H54 (cell line): Measurements from ENCODE around the gene IGFLR1.

Experiments used
- DNase-seq: peaks from one replicate; pipeline ENCODE4 v3.0.0; 2011; ENCODE audit warnings: low spot score, mixed read lengths; ENCODE audit not compliant: insufficient read length
- FAIRE-seq: peaks from 3 replicates; lab custom pipeline; 2011; peaks lifted over from hg19 to GRCh38; lab: Jason Lieb, UNC
- POLR2A ChIP-seq: IDR thresholded peaks from 2 replicates; pipeline ENCODE4 v1.6.1; 2011; ENCODE audit warnings: low read depth, mild to moderate bottlenecking, low read length

The IGFLR1 gene

DNA sequence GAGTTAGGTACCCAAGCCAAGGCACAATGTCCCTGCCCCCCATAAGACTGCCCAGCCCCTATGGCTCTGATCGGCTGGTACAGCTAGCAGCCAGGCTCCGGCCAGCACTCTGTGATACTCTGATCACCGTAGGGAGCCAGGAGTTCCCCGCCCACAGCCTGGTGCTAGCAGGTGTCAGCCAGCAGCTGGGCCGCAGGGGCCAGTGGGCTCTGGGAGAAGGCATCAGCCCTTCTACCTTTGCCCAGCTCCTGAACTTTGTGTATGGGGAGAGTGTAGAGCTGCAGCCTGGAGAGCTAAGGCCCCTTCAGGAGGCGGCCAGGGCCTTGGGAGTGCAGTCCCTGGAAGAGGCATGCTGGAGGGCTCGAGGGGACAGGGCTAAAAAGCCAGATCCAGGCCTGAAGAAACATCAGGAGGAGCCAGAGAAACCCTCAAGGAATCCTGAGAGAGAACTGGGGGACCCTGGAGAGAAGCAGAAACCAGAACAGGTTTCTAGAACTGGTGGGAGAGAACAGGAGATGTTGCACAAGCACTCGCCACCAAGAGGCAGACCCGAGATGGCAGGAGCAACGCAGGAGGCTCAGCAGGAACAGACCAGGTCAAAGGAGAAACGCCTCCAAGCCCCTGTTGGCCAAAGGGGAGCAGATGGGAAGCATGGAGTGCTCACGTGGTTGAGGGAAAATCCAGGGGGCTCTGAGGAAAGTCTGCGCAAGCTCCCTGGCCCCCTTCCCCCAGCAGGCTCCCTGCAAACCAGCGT lies 27.5 kb downstream of the IGFLR1 start:
- DNase-seq (no peak), FAIRE-seq (no peak)
- no peak for TF ChIP-seq POLR2A

GRCh38 chr19:35713904-35714495 lies 28.3 kb downstream of the IGFLR1 start:
- TF ChIP-seq POLR2A, result no peak
- DNase-seq (no peak), FAIRE-seq (no peak)

DNA sequence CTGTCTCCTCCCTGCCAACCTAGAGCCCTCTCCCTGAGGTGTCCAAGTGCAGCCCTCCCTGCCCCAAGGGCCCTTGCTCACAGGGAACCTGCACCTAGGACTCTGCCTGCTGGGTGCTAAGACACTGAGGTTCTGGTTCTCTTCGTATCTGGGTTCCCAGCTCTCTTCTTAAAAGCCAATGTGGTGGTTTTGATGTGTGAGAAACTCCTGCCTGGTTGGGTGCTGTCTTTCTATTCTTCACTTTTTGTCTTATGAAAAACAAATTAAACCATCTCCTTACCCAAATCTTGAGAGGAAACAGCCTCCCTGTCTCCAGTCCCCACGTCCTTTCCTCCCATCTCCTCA lies 28.8 kb downstream of the IGFLR1 start:
- FAIRE-seq (no peak), DNase-seq (no peak)
- TF ChIP-seq POLR2A, result no peak

DNA sequence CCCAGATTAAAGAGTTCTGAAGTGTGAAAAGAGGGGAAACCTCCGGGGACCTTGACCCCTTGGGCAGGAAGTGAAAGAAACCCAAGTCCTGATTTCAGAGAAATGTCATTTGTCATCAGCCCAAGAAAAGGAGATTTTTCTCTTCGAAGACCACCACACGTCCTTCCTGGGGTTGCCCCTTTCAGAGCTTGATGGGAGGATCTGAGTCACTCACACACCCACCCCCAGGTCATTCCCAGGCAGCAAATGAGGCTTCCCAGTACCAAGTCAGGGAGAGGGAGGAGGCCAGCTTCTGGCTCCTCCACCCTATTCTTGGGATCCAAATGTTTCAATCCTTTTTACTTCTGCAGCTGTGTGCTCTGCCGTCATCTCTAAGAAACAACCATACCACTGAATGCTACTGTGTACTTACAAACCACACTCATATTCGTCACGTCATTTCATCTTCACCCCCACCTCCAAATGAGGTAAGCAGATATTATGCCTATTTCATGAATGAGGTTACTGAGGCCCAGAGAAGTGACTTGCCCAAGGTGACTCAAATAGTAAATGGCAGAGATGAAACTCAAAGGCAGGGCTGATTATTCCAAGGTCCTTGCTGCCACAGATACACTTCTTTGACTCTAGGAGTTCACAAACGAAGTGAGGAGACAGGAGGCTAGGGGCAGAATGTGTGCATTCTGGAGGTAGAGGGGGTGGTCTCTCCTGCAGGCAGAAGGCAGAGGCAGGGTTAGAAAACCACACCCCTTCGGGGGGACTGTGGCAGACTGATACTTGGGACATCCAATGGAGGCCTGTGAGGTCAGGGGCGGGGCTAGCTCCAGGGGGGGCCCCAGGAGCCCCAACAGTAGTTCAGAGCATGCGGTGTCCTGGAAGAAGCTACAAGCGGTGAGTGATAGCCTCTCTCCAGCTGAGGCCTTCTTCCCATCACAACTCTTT lies 29.4 kb downstream of the IGFLR1 start:
- TF ChIP-seq POLR2A, result no peak
- FAIRE-seq (no peak), DNase-seq (no peak)

- TF ChIP-seq POLR2A, result no peak
- no peak for FAIRE-seq
- DNase-seq, result no peak
These were observed 31.2 kb downstream of the IGFLR1 start for GRCh38 chr19:35710784-35711723.

DNA sequence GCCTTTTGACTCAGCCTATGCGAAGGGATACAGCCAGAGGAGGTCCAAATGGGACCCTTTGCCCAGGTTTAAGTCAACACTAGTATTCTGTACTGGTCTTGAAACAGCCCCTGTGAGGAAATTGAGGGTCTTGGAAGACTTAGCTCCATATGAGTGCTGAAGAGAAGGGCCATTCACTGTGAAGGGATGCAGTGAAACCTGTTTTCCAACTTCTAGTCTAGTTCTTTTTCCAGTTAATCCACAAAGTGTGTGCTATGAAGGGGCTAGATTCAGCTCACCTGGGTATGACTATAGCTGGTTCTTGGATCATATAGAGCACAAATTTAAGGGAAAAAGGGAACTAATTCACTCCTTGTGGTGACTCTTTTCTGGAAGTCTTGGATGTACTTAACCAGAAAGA lies 33.9 kb downstream of the IGFLR1 start:
- no peak for DNase-seq
- TF ChIP-seq POLR2A, result no peak
- FAIRE-seq, result no peak

DNA sequence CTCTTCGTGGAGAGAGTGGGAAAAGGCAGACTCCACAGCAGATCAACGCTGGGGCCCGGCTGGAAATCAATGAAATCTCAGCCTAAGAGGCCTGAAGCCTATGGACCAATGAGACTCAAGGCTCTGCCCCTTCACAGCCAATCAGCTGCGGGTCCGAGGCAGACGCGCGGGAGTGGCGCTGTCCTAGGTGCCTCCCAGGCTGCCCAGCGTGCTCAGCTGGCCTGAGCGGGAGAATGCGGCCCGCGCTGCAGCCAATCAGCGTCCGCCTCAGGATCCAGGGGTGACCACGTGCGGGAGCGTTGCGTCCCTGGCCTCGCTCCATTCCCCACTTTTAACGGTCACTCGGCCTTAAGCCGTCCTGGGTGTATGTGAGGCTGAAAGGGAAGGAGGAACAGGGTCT lies 38.0 kb downstream of the IGFLR1 start, which contains the start of gene ZBTB32:
ZBTB32 (plus strand) TSS at position 341 of the 400 bp plus-strand sequence. CDS start 10,069 bp downstream, outside the sequence.
- no peak for TF ChIP-seq POLR2A
- DNase-seq (no peak), FAIRE-seq (no peak)

- FAIRE-seq (no peak), DNase-seq (no peak)
- no peak for TF ChIP-seq POLR2A
These were observed 38.9 kb downstream of the IGFLR1 start for GRCh38 chr19:35703343-35703742.

DNA sequence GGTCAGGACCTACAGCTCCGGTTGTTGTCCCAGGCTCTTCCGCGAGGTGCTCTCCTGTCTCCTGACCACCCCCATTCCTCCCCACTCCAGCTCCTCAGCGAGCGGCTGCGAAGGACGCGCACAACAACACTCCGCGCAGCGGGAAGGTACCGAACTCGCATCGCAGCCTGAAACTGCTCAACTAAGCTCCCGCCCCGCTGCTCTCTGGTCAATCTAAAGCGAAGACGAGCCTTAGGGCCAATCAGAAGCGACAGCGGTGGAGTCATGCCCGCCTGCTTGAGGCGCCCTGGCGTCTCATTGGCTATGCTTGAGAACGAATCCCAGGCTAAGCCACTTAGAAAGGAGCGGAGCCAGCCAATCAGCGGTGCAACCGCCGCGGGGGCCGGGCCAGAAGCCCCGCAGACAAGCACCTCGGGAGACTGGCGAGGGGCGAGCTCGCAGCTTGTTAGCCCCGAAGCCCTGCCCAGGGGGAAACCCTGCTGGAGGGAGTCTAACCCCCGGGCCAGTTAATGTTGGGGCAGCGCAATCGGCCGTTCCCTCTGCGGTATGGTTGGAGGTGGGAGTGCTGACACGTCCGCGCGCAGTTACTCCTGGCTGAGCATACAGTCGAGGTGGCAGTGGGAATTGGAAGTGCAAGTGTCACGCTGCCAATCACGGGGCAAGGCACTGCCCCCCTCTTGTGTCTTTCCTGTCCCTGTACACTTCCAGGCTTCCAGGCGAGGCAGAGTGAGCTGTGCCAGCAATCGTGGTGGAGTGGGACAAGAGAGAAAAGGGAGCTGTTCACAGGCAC lies 39.8 kb downstream of the IGFLR1 start:
- DNase-seq (peak; percentile 99), FAIRE-seq (peak; percentile 53)
- peak; percentile 57 for TF ChIP-seq POLR2A

DNA sequence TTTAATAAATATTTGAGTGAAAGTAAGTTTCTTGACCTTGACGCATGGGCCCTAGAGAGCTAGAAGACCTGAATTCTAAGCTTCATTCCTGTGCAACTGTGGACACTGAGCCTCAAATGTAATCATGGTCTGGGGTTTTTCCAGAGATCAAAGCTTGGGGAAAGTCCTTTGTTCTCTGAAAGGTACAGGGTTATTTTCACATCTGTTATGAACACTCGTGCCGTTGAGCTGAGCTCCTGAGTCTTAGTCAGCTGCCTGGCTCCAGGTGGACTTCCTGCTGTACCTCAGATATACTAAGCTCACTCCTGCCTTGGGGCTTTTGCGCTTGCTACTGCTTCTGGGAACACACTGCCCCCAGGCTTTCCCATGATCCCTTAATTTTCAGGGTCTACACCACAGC lies 45.4 kb downstream of the IGFLR1 start:
- FAIRE-seq, result no peak
- no peak for DNase-seq
- no peak for TF ChIP-seq POLR2A

DNA sequence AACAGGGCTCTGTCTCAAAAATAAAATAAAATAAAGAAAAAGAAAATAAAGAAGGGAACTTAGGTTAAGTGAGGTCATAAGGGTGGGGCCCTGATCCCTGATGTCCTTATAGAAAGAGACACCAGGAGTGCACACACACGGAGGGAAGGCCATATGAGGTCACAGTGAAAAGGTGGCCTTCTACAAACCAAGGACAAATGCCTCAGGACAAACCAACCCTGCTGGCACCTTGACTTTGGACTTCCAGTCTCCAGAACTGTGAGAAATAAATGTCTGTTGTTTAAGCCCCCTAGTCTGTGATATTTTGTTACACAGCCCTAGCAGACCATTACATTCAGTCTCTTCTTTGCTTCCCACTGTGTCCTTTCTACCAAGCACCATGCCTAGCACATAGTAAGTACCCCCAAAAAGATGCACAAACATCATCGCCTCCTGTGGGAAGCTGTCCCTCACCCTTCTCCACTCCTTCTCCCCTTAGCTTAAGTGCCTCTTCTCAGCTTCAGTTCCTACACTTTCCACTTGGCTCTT lies 46.3 kb downstream of the IGFLR1 start:
- TF ChIP-seq POLR2A, result no peak
- FAIRE-seq (no peak), DNase-seq (no peak)

DNA sequence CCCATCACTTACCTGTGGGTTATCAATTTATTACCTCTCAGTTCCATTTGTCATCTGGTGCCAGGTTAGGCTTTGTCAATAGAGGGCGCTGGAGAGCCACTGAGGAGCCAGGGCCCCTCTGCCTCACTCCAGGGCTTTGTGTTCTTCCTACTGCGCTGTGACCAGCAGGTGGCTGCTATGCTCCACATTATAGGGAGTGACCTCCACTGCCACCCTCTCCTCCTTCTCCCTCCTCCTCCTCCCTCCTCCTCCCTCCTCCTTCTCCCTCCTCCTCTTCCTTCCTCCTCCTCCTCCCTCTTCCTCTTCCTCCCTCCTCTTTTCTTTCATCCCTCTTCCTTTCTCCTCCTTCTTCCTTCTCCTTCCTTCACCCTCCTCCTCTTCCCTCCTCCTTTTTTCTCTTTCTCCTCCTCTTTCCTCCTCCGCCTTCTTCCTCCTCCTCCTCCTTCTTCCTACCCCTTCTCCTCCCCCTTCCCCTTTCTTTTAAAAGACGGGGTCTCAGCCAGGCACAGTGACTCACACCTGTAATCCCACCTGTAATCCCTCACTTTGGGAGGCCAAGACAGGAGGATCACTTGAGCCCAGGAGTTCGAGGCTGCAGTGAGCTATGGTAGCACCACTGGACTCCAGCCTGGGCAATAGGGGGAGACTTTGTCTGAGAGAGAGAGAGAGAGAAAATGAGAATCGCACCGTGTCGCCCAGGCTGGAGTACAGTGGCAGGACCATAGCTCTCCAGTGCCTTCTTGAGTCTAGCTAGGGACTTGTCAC lies 48.2 kb downstream of the IGFLR1 start:
- DNase-seq (peak; percentile 93), FAIRE-seq (peak; percentile 92)
- TF ChIP-seq POLR2A, result no peak
